Nasal cavity respiratory epithelium epithelial cell of viscerocranial mucosa (primary cell): ENCODE results near the gene MAN1A1. TPM values are rescaled to one million over a fixed set of nuclear protein-coding genes. Genes with fewer than 3 reads are reported as not detected.

Experiments used
- total RNA-seq: library from RNA; depleted of rRNA; stranded (reverse); fragments of >200 nt; gene quantifications from 2 replicates; pipeline ENCODE4 v1.2.3, GENCODE V29; 2014

The MAN1A1 gene
- total RNA-seq: 5.5 and 22.8 TPM in 2 replicates

GRCh38 chr6:119349361-119350201 is at the start of gene MAN1A1:
MAN1A1 (minus strand) TSS chr6:119349761; CDS start chr6:119349065, 696 bp downstream.

